DND-41 (cell line): ENCODE measurements around the gene CNST.

Source experiments
- ATAC-seq: fragments of 200-7000 bp; cut with Tn5 transposase; 3 replicates; pipeline ENCODE4 v1.9.1; 2021; ENCODE audit warnings: low read depth; ENCODE audit not compliant: insufficient read depth
- DNase-seq: peaks from one replicate; pipeline ENCODE4 v3.0.0-alpha.2; 2020
- H2AFZ ChIP-seq: 2 replicates; pipeline ENCODE4 v1.6.0; 2012; ENCODE audit warnings: low read depth, low read length
- H3K27ac ChIP-seq: 2 replicates; pipeline ENCODE4 v1.5.1; 2012; ENCODE audit warnings: low read length, inconsistent platforms
- H3K27me3 ChIP-seq: fragments of 200-600 bp; sonication (generic); 2 replicates; pipeline ENCODE4 v1.6.0; 2012; ENCODE audit warnings: low read length, mild to moderate bottlenecking, inconsistent platforms; ENCODE audit not compliant: insufficient read depth, poor library complexity
- H3K36me3 ChIP-seq: 2 replicates; pipeline ENCODE4 v1.5.1; 2012; ENCODE audit warnings: low read length, inconsistent platforms; ENCODE audit not compliant: insufficient read depth
- H3K4me1 ChIP-seq: 2 replicates; pipeline ENCODE4 v1.5.1; 2012; ENCODE audit warnings: mild to moderate bottlenecking, low read length; ENCODE audit not compliant: insufficient read depth
- H3K4me2 ChIP-seq: 2 replicates; pipeline ENCODE4 v1.6.0; 2012; ENCODE audit warnings: mild to moderate bottlenecking, moderate library complexity, low read length, inconsistent platforms; ENCODE audit not compliant: insufficient read depth
- H3K4me3 ChIP-seq, 2 experiments: fragments of 200-600 bp in 1 of 2; shearing (Covaris generic) in 1 of 2; 2 replicates each; pipeline ENCODE4 v1.5.1; 2012 to 2016; ENCODE audit warnings: inconsistent platforms in 2 of 2, low read length in 2 of 2, mild to moderate bottlenecking in 2 of 2, low read depth in 1 of 2, moderate library complexity in 1 of 2
- H3K79me2 ChIP-seq: 2 replicates; pipeline ENCODE4 v1.6.0; 2012; ENCODE audit warnings: low read length, inconsistent platforms; ENCODE audit not compliant: insufficient read depth
- H3K9ac ChIP-seq: 2 replicates; pipeline ENCODE4 v1.6.0; 2012; ENCODE audit warnings: low read depth, mild to moderate bottlenecking, inconsistent platforms, low read length, moderate library complexity
- H3K9me3 ChIP-seq: 2 replicates; pipeline ENCODE4 v1.5.1; 2012; ENCODE audit warnings: low read length, moderate library complexity, mild to moderate bottlenecking, inconsistent platforms; ENCODE audit not compliant: insufficient read depth, severe bottlenecking
- H4K20me1 ChIP-seq: 2 replicates; pipeline ENCODE4 v1.6.0; 2012; ENCODE audit warnings: low read length; ENCODE audit not compliant: insufficient read depth
- CTCF ChIP-seq: IDR thresholded peaks from 2 replicates; pipeline ENCODE4 v1.5.1; 2012; ENCODE audit warnings: borderline replicate concordance, low read length, moderate library complexity, mild to moderate bottlenecking; ENCODE audit not compliant: poor library complexity, severe bottlenecking; ENCODE audit errors: extremely low read depth
- EZH2 ChIP-seq: IDR thresholded peaks from 3 replicates; pipeline ENCODE4 v1.6.1; 2012; ENCODE audit warnings: borderline replicate concordance, low read depth, mild to moderate bottlenecking, moderate library complexity, low read length, inconsistent platforms; ENCODE audit not compliant: severe bottlenecking

Gene CNST

GRCh38 chr1:246537887-246538286 lies 28.4 kb upstream of the CNST start:
- H3K9ac ChIP-seq = no peak overlapping the region
- no peak overlapping the region for H2AFZ ChIP-seq
- no peak for DNase-seq
- H3K79me2 ChIP-seq = no peaks in the 10 kb centered on the region
- no peaks in the 10 kb centered on the region for H3K27me3 ChIP-seq
- H3K4me1 ChIP-seq = no peaks in the 10 kb centered on the region
- no peak for ATAC-seq
- TF ChIP-seq CTCF = no peak
- no peak for TF ChIP-seq EZH2
- H3K9me3 ChIP-seq = no peaks in the 10 kb centered on the region
- peaks cover 19% of the 10 kb centered on the region for H3K36me3 ChIP-seq
- no peaks in the 10 kb centered on the region for H4K20me1 ChIP-seq
- no peak overlapping the region for H3K4me2 ChIP-seq
- no peak overlapping the region for H3K27ac ChIP-seq
- H3K4me3 ChIP-seq = no peak overlapping the region

GRCh38 chr1:246540738-246541491 lies 25.3 kb upstream of the CNST start:
- no peak for ATAC-seq
- no peaks in the 10 kb centered on the region for H3K27me3 ChIP-seq
- H3K27ac ChIP-seq = no peak overlapping the region
- peaks cover 43% of the 10 kb centered on the region for H3K36me3 ChIP-seq
- no peak overlapping the region for H2AFZ ChIP-seq
- H3K9ac ChIP-seq = no peak overlapping the region
- H3K4me2 ChIP-seq = no peak overlapping the region
- no peaks in the 10 kb centered on the region for H3K4me1 ChIP-seq
- H3K9me3 ChIP-seq = no peaks in the 10 kb centered on the region
- DNase-seq = no peak
- TF ChIP-seq CTCF = no peak
- no peak for TF ChIP-seq EZH2
- H4K20me1 ChIP-seq = no peaks in the 10 kb centered on the region
- H3K79me2 ChIP-seq = no peaks in the 10 kb centered on the region
- no peak overlapping the region for H3K4me3 ChIP-seq

GRCh38 chr1:246544001-246544400 lies 22.3 kb upstream of the CNST start:
- H3K4me2 ChIP-seq = no peak overlapping the region
- H3K4me1 ChIP-seq = no peaks in the 10 kb centered on the region
- H3K36me3 ChIP-seq = peaks cover 62% of the 10 kb centered on the region
- no peak overlapping the region for H3K27ac ChIP-seq
- H3K79me2 ChIP-seq = no peaks in the 10 kb centered on the region
- TF ChIP-seq CTCF (no peak), EZH2 (no peak)
- ATAC-seq (no peak), DNase-seq (no peak)
- H2AFZ ChIP-seq = no peak overlapping the region
- H3K27me3 ChIP-seq = no peaks in the 10 kb centered on the region
- no peaks in the 10 kb centered on the region for H4K20me1 ChIP-seq
- no peak overlapping the region for H3K4me3 ChIP-seq
- H3K9ac ChIP-seq = no peak overlapping the region
- no peaks in the 10 kb centered on the region for H3K9me3 ChIP-seq

- no peak overlapping the region for H3K27ac ChIP-seq
Observed at GRCh38 chr1:246549665-246550064, 16.6 kb upstream of the CNST start.

More at GRCh38 chr1:246549665-246550064, 16.6 kb upstream of the CNST start:
- H2AFZ ChIP-seq = no peak overlapping the region
- no peaks in the 10 kb centered on the region for H4K20me1 ChIP-seq
- TF ChIP-seq EZH2 (no peak), CTCF (no peak)
- peaks cover 8% of the 10 kb centered on the region for H3K79me2 ChIP-seq
- ATAC-seq = no peak
- no peaks in the 10 kb centered on the region for H3K4me1 ChIP-seq
- H3K4me2 ChIP-seq = no peak overlapping the region
- peaks cover 70% of the 10 kb centered on the region for H3K36me3 ChIP-seq
- H3K27me3 ChIP-seq = no peaks in the 10 kb centered on the region
- H3K9me3 ChIP-seq = no peaks in the 10 kb centered on the region
- no peak overlapping the region for H3K9ac ChIP-seq
- DNase-seq = no peak
- H3K4me3 ChIP-seq = no peak overlapping the region
